NCI-H2107 (cell line): ENCODE measurements around the gene BMF.
"Not testable (repeated sequence)": the region's sequence is repeated elsewhere in the genome, so short reads cannot be mapped to it uniquely, and the experiment has no call there.

Experiments used
- DNase-seq: peaks from one replicate; lab custom pipeline; 2025; lab: John Stamatoyannopoulos, UW

Gene BMF

GRCh38 chr15:40087991-40088928 is 20.4 kb downstream of the BMF start:
- DNase-seq, result no peak

DNA sequence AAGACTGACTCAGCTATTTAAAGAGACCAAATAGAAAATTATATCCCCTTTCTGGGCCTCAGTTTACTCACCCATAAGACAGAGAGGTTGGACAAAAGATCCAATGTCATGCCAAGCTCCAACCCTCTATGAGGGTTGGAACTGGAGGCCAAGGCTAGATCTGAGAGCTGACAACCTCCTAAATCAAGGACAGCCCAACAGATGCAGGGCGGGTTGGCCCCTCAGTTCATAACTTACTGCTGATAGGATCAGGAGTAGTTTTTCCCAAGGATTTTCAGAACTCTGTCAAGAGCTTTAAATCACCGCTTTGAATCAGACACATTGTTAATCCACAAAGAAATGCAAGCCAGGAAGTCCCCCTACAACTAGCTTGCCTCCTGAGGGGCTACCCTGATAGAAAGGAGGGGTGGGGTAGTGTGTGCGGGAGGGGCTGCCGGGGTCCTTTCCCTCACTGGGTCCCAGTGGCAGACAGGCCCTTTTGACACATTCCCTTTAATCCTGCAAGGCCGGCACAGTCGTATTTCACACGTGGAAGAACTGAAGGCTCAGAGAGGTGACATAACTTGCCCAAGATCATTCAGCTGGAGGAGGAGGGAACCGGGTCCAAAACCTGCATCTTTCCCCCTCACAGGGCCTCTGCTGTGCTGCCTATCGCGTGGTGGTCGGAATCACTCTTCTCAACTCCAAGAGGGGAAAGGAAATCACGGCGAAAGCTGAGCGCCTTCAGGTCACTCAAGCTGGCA is 21.4 kb downstream of the BMF start:
- no peak for DNase-seq

- no peak for DNase-seq
These were observed 23.4 kb downstream of the BMF start for GRCh38 chr15:40085266-40085665.

GRCh38 chr15:40084650-40085049 is 24.0 kb downstream of the BMF start:
- no peak for DNase-seq

GRCh38 chr15:40082195-40082883 is 26.3 kb downstream of the BMF start:
- DNase-seq, result no peak

- no peak for DNase-seq
These were observed 26.9 kb downstream of the BMF start for GRCh38 chr15:40081691-40082194.

DNA sequence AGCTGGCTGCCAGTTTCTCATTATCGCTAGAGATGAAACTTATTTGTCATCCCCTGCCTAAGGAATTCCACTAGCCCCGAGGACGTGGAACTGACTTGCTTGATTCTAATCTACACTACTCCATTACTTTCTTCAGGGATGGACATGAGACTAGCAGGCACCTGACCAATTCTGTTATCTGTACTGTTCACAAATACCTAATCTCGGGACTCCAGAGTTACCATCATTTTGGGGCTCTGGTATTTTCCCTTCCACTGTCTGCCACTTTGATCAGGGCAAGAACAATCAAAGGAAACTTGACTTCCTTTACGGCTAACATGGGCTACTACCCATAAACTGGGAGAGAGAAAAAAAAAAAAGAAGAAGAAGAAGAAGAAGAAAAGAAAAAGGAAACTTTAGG is 27.8 kb downstream of the BMF start:
- DNase-seq, result no peak

DNA sequence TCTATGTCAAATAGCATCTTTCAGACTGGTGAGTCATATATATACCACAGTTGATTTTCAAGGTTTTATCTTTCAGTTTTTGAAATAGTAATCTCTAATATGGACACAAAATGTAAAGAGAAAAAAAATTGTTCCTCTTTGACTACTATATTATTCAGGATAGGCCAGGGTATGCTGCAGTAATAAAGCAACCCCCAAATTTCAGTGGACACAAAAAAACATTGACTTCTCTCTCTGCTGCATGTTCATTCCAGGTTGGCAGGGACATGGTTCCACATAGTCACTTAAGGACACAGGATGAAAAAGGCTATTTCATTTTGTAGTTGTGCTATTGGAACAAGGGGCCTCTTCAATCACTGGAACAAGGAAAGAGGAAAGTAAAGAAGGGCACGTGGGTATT is 28.6 kb downstream of the BMF start:
- DNase-seq, result no peak

DNA sequence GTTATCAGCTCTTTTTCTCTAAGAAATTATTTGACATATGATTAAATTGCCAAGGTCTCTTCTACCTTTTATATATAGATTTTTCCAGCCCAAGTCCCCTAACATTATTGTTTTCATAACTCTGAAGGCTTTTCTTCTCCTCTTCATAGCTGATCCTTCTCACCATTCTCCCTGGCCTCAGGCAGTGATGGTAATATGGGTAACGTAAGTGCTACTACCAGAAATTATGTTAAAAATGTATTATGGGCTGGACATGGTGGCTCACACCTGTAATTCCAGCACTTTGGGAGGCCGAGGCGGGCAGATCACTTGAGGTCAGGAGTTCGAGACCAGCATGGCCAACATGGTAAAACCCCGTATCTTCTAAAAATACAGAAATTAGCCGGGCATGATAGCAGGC is 29.2 kb downstream of the BMF start:
- no peak for DNase-seq

DNA sequence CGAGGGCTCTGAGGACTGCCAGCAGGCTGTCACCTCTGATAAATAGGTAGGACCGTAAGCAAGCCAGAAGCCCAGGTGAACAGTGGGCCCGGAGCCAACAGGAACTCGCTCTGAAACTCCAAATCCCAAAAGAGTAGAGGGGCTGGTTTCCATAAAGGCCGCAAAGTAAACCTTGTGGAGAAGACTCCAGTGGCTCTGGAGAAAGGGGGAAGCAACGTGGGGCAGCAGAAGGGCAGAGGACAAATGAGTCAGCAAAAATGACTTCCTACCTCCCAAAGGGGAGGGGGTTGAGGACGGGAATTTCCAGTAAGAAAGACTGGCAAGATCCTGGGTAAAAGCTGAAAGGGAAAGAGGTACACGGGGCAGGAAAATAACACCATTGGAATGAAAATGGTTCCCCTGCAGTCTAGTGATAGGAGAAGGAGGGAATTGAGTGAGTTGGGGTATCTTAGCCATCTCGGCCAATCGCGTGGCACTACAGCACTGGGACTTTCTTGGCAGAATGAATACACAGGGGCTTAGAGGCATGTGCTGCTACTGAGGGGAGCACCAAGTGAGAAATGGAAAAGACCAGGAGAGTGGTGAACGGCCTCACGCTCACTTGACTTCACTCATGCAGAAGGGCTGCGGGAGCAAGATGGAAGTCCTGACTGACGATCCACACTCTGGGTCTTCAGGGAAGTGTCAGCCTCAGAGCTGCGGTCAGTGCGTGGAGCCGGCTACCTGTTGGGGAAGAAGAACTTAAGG is 33.2 kb downstream of the BMF start:
- DNase-seq, result no peak

DNA sequence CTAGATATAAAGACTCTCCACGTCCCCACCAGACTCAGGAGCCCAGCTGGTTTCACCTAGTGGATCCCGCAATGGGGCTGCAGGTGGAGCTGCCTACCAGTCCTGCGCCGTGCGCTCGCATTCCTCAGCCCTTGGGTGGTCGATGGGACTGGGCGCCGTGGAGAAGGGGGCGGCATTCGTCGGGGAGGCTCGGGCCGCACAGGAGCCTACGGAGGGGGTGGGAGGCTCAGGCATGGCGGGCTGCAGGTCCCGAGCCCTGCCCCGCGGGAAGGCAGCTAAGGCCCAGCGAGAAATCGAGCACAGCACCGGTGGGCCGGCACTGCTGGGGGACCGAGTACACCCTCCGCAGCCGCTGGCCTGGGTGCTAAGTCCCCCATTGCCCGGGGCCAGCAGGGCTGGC is 34.0 kb downstream of the BMF start:
- DNase-seq, result not testable (repeated sequence)

GRCh38 chr15:40073716-40074490 is 34.8 kb downstream of the BMF start:
- not testable (repeated sequence) for DNase-seq

DNA sequence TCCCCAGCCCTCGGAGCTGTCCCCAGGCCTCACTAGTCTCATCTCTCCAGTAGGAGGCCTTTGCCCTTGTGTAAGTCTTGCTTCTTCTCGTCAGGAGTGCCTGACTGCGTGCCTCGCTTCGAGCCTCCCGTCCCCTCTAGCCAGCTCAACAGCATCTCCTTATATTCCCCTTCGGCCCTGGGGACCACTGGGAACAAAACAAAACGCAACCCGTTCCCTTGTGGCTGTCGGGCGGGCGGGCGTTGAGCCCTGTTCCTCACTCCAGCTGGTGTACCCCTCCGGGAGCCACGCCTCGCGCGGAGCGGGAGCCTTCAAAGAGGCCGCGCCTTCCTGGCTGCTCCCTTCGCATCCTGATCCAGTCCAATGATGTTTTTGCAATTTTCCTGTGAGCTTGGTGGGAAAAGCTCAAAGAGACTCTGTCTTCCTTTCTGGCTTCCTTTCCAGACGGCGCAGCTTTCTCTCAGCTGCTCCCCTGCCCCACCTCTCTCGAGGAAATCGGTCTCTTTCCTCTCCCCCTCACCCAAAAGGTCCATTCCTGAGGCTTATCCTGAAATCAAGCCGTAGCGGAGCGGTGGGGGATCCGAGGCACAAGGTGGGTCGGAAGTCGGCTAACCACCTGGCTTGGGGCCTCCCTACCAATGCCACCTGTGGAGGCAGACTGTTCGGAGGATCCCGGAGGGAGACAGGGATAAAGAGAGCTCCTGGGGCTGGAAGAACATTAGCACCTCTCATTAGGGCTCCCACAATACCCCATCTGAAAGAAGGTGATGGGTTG is 36.3 kb downstream of the BMF start:
- DNase-seq, result no peak

- no peak for DNase-seq
These were observed 38.0 kb downstream of the BMF start for GRCh38 chr15:40070608-40071218.

DNA sequence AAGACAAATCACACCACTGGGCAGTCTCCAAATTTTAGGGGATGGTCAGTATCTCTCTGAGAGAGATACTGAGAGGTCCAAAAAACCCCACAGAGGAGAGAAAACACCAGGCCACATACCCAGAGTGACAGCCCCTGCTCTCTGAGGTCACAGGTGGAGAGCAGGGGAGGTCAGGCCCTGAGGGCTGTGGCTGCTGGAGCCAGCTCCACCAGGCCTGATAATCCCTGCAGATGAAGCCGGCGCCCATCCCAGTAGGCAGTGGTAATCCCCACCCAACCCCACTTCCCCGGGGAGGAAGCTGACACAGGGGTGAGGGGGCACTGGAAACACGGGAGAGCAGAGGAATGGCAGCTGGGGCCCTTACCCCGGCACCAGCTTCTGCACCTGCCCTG is 38.5 kb downstream of the BMF start:
- no peak for DNase-seq

DNA sequence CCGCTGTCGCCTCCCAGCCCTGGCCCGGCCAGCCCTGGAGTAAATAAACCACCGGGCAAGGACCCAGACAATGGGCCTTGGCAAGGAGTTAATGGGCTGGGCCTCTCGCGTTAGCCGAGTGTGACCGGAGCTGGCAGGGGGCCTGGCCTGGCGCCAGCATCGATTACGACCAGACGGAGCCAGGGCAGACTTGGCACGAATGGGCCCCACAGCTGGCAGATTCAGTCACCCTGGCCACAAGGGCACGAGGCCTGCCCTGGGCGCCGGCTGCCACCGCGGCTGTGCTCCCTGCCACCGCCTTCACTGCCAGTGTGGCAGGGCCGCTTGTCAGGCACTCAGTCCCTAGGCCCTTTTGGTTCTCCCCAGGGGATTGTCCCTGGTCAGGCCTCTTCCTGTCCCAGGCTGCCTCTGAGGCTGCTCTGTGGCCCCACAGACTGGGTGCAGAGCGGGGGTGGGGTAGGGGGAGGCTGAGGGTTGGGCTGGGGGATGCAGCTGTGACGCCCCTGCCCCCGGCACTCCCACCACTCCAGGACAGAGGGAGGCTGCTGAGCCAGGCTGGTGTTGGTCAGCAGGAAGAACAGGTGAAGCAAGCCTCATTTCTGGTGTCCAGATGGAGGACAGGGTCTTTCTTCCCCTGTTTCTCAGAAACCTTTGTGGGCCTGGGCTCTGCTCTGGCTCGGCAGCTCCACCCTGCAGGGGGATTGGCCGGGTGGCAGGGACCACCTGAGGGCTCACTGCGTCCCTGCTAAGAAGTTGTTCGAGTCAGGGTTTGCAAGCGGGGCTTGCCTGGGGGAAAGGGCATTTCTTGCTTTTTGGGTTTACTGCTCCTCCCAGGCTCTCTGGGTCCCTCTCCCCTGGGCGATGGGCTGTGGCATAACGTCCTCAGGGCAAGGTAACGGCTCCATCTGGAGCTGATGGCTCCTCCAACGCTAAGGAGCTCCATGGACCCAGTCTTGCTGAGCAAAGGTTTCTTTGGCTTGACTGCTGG is 39.2 kb downstream of the BMF start:
- peak; percentile 80 for DNase-seq

- DNase-seq, result no peak
These were observed 40.6 kb downstream of the BMF start for GRCh38 chr15:40067921-40068624.

- no peak for DNase-seq
These were observed 42.1 kb downstream of the BMF start for GRCh38 chr15:40066589-40066988.
